ENCODE measurements around the gene SMOC1. TPM values are rescaled to one million over a fixed set of nuclear protein-coding genes. Genes with fewer than 3 reads are reported as not detected.
"Not testable (repeated sequence)": the region's sequence is repeated elsewhere in the genome, so short reads cannot be mapped to it uniquely, and the experiment has no call there.

The SMOC1 gene
- polyA plus RNA-seq, 1 experiment: not detected

- ChIA-PET CTCF (no interaction called here), POLR2A (no interaction called here)
- no peak for DNase-seq (ENCODE audit: low read depth)
- no peak for TF ChIP-seq CTCF (IDR thresholded peaks at IDR 0.05; ENCODE audit: insufficient read depth, low read depth, low read length)
- Histone ChIP-seq H3K4me3 (ENCODE audit: low read depth, low read length) (no peak overlapping the region), H3K27me3 (ENCODE audit: control insufficient read depth, insufficient read depth, low read length) (no peaks in the 10 kb centered on the region), H3K36me3 (ENCODE audit: control insufficient read depth, insufficient read depth, low read length) (no peaks in the 10 kb centered on the region)
Measured at GRCh38 chr14:69896972-69897371, 17.8 kb downstream of the SMOC1 start.

- Histone ChIP-seq H3K36me3 (ENCODE audit: control insufficient read depth, insufficient read depth, low read length) (no peaks in the 10 kb centered on the region), H3K27me3 (ENCODE audit: control insufficient read depth, insufficient read depth, low read length) (no peaks in the 10 kb centered on the region), H3K4me3 (ENCODE audit: low read depth, low read length) (no peak overlapping the region)
- TF ChIP-seq CTCF (IDR thresholded peaks at IDR 0.05; ENCODE audit: insufficient read depth, low read depth, low read length): no peak
- POLR2A ChIA-PET: no interaction called here
- CTCF ChIA-PET: no interaction called here
- DNase-seq (ENCODE audit: low read depth): no peak
Measured at GRCh38 chr14:69900603-69901002, 21.4 kb downstream of the SMOC1 start.

- CTCF ChIA-PET: no interaction called here
- POLR2A ChIA-PET: no interaction called here
- no peak for TF ChIP-seq CTCF (IDR thresholded peaks at IDR 0.05; ENCODE audit: insufficient read depth, low read depth, low read length)
- Histone ChIP-seq H3K4me3 (ENCODE audit: low read depth, low read length) (no peak overlapping the region), H3K36me3 (ENCODE audit: control insufficient read depth, insufficient read depth, low read length) (no peaks in the 10 kb centered on the region), H3K27me3 (ENCODE audit: control insufficient read depth, insufficient read depth, low read length) (no peaks in the 10 kb centered on the region)
- no peak for DNase-seq (ENCODE audit: low read depth)
Measured at GRCh38 chr14:69901113-69901951, 22.1 kb downstream of the SMOC1 start.

GRCh38 chr14:69903046-69903445 is 23.8 kb downstream of the SMOC1 start:
- H3K4me3 ChIP-seq (ENCODE audit: low read depth, low read length); H3K27me3 ChIP-seq (ENCODE audit: control insufficient read depth, insufficient read depth, low read length); H3K36me3 ChIP-seq (ENCODE audit: control insufficient read depth, insufficient read depth, low read length); CTCF ChIA-PET; DNase-seq (ENCODE audit: low read depth); POLR2A ChIA-PET: not testable (repeated sequence)

GRCh38 chr14:69904246-69904645 is 25.0 kb downstream of the SMOC1 start:
- DNase-seq (ENCODE audit: low read depth): no peak
- TF ChIP-seq CTCF (IDR thresholded peaks at IDR 0.05; ENCODE audit: insufficient read depth, low read depth, low read length): no peak
- H3K27me3 ChIP-seq (ENCODE audit: control insufficient read depth, insufficient read depth, low read length): no peaks in the 10 kb centered on the region
- H3K36me3 ChIP-seq (ENCODE audit: control insufficient read depth, insufficient read depth, low read length): no peaks in the 10 kb centered on the region
- ChIA-PET POLR2A (no interaction called here), CTCF (no interaction called here)
- H3K4me3 ChIP-seq (ENCODE audit: low read depth, low read length): no peak overlapping the region

GRCh38 chr14:69906201-69906600 is 27.0 kb downstream of the SMOC1 start:
- ChIA-PET POLR2A (no interaction called here), CTCF (no interaction called here)
- Histone ChIP-seq H3K27me3 (ENCODE audit: control insufficient read depth, insufficient read depth, low read length) (no peaks in the 10 kb centered on the region), H3K36me3 (ENCODE audit: control insufficient read depth, insufficient read depth, low read length) (no peaks in the 10 kb centered on the region), H3K4me3 (ENCODE audit: low read depth, low read length) (no peak overlapping the region)
- no peak for DNase-seq (ENCODE audit: low read depth)
- TF ChIP-seq CTCF (IDR thresholded peaks at IDR 0.05; ENCODE audit: insufficient read depth, low read depth, low read length): no peak
